ENCODE data around the gene PFKL. TPM values are rescaled to one million over a fixed set of nuclear protein-coding genes. Genes with fewer than 3 reads are reported as not detected.

The PFKL gene
- total and polyA plus RNA-seq, 2 donors (not counting 1 experiment from before 2014, with no cell fraction given): 54.8 to 125 TPM

DNA sequence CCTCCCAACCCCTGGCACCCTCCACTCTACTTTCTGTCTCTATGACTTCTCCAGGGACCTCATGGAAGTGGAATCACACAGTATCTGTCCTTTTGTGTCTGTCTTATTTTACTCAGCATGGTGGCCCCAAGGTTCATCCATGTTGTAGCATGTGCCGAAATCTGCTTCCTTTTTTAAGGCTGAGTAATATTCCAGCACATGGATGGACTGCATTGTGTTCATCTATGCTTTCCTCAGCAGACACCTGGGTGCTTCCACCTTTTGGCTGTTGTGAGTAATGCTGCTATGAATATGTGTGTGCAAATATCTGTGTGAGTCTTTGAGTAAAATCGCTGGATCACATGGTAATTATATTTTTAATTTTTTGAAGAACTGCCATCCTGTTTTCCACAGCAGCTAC, 1.6 kb upstream of the PFKL start:
- H3K9ac ChIP-seq (ENCODE audit: insufficient read depth, low read length): no peak overlapping the region

DNA sequence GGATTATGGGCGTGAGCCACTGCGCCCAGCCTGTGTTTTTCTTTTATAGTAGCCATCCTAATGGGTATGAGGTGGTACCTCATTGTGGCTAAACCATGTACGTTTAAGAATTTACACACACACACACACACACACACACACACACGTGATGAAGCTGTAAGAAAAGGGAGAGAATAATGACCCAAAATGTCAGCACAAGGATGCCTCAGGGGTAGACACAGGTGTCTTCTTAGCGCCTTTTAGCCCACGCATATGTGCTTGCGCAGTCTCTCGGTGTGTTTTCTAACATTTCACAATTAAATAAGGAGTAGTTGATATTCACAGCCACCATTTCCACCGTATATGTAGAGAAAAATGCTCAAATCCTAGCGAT, 782 bp upstream of the PFKL start:
- Histone ChIP-seq H3K27me3 (ENCODE audit: control insufficient read depth, insufficient read depth, low read length) (no peaks in the 10 kb centered on the region), H3K4me2 (ENCODE audit: extremely low read depth, insufficient read depth, low read length) (peak overlapping the region; percentile 79), H3K27ac (ENCODE audit: insufficient read depth, low read length) (peak overlapping the region; percentile 68), H3K9me3 (ENCODE audit: control insufficient read depth, insufficient read depth, low read depth, low read length) (no peaks in the 10 kb centered on the region), H3K4me1 (ENCODE audit: control insufficient read depth, extremely low read depth, insufficient read depth, low read length) (peaks cover 5% of the 10 kb centered on the region), H4K20me1 (ENCODE audit: control insufficient read depth, extremely low read depth, insufficient read depth, low read length) (no peaks in the 10 kb centered on the region), H3K36me3 (ENCODE audit: control insufficient read depth, insufficient read depth, low read length) (no peaks in the 10 kb centered on the region), H3K4me3 (replicated peaks in 1 of 4; ENCODE audit: control extremely low read depth in 1 of 4, insufficient read depth in 1 of 4, low read depth in 3 of 4, low read length in 4 of 4) (peak overlapping the region; percentile 51 to 75 (median 54)), H2AFZ (ENCODE audit: low read length) (peak overlapping the region; percentile 53), H3K9ac (ENCODE audit: insufficient read depth, low read length) (peak overlapping the region; percentile 58), H3K79me2 (ENCODE audit: control insufficient read depth, insufficient read depth, low read length) (peaks cover 19% of the 10 kb centered on the region)
- TF ChIP-seq EZH2 (IDR thresholded peaks at IDR 0.05; ENCODE audit: low read length, missing control alignments): no peak
- TF ChIP-seq, protein P1, sequence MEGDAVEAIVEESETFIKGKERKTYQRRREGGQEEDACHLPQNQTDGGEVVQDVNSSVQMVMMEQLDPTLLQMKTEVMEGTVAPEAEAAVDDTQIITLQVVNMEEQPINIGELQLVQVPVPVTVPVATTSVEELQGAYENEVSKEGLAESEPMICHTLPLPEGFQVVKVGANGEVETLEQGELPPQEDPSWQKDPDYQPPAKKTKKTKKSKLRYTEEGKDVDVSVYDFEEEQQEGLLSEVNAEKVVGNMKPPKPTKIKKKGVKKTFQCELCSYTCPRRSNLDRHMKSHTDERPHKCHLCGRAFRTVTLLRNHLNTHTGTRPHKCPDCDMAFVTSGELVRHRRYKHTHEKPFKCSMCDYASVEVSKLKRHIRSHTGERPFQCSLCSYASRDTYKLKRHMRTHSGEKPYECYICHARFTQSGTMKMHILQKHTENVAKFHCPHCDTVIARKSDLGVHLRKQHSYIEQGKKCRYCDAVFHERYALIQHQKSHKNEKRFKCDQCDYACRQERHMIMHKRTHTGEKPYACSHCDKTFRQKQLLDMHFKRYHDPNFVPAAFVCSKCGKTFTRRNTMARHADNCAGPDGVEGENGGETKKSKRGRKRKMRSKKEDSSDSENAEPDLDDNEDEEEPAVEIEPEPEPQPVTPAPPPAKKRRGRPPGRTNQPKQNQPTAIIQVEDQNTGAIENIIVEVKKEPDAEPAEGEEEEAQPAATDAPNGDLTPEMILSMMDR (conservative IDR thresholded peaks at IDR 0.05 in 1 of 2, IDR thresholded peaks at IDR 0.05 in 1 of 2; ENCODE audit: low read depth in 1 of 2, low read length in 2 of 2): no peak
- peak; percentile 20 to 34 for DNase-seq (ENCODE audit: low read depth in 2 of 2)

More for the DNA sequence above, 1.6 kb upstream of the PFKL start:
- Histone ChIP-seq H3K27ac (ENCODE audit: insufficient read depth, low read length) (no peak overlapping the region), H3K36me3 (ENCODE audit: control insufficient read depth, insufficient read depth, low read length) (no peaks in the 10 kb centered on the region), H3K4me1 (ENCODE audit: control insufficient read depth, extremely low read depth, insufficient read depth, low read length) (peaks cover 5% of the 10 kb centered on the region), H4K20me1 (ENCODE audit: control insufficient read depth, extremely low read depth, insufficient read depth, low read length) (no peaks in the 10 kb centered on the region), H3K27me3 (ENCODE audit: control insufficient read depth, insufficient read depth, low read length) (no peaks in the 10 kb centered on the region), H3K4me3 (replicated peaks in 1 of 4; ENCODE audit: control extremely low read depth in 1 of 4, insufficient read depth in 1 of 4, low read depth in 3 of 4, low read length in 4 of 4) (no peak overlapping the region), H3K4me2 (ENCODE audit: extremely low read depth, insufficient read depth, low read length) (no peak overlapping the region), H3K9me3 (ENCODE audit: control insufficient read depth, insufficient read depth, low read depth, low read length) (no peaks in the 10 kb centered on the region), H2AFZ (ENCODE audit: low read length) (no peak overlapping the region), H3K79me2 (ENCODE audit: control insufficient read depth, insufficient read depth, low read length) (peaks cover 17% of the 10 kb centered on the region)
- TF ChIP-seq, protein P1 (conservative IDR thresholded peaks at IDR 0.05 in 1 of 2, IDR thresholded peaks at IDR 0.05 in 1 of 2; ENCODE audit: low read depth in 1 of 2, low read length in 2 of 2): no peak
- no peak for TF ChIP-seq EZH2 (IDR thresholded peaks at IDR 0.05; ENCODE audit: low read length, missing control alignments)
- no peak for DNase-seq (ENCODE audit: low read depth in 2 of 2)

DNA sequence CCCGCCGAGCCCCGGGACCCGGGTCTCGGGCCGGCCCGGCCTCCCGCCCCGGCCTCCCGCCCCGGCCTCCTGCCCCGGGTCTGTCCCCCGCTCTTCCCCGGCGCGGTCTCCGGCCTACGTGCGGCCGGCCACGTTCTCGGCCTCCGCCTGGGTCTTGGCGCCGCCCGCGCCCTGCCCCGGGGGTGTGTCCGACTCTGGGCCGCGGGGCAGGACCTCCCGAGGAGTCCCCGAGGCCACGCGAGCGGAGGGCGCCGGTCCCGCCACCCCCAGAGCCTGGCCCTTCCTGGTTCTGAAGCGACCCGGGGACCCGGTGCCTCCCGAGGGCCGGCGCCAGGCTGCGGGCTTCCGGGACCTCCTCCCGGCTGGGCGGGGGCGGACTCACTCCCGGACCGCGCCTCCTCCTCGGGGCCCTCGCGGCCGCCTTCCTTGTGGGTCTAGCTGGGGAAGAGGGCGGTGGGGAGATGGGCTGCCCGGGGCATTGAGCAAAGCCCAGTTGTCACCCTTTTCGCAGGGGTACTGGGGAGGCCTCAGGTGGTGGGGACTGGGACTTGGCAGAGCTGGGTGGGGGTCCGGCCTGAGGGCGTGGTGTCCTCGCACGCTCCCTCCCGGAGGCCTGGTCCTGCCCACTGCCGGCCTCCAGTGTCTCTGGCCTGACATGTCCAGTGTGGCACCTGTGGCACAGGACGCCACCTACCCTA, 558 bp downstream of the PFKL start:
- no peak overlapping the region for H2AFZ ChIP-seq (ENCODE audit: low read length)
- peaks cover 26% of the 10 kb centered on the region for H3K79me2 ChIP-seq (ENCODE audit: control insufficient read depth, insufficient read depth, low read length)
- no peaks in the 10 kb centered on the region for H3K27me3 ChIP-seq (ENCODE audit: control insufficient read depth, insufficient read depth, low read length)
- H3K9me3 ChIP-seq (ENCODE audit: control insufficient read depth, insufficient read depth, low read depth, low read length): no peaks in the 10 kb centered on the region
- H3K4me1 ChIP-seq (ENCODE audit: control insufficient read depth, extremely low read depth, insufficient read depth, low read length): peaks cover 5% of the 10 kb centered on the region
- TF ChIP-seq, protein P1 (conservative IDR thresholded peaks at IDR 0.05 in 1 of 2, IDR thresholded peaks at IDR 0.05 in 1 of 2; ENCODE audit: low read depth in 1 of 2, low read length in 2 of 2): no peak
- no peak for TF ChIP-seq EZH2 (IDR thresholded peaks at IDR 0.05; ENCODE audit: low read length, missing control alignments)
- H4K20me1 ChIP-seq (ENCODE audit: control insufficient read depth, extremely low read depth, insufficient read depth, low read length): no peaks in the 10 kb centered on the region
- H3K9ac ChIP-seq (ENCODE audit: insufficient read depth, low read length): peak overlapping the region; percentile 73
- peak overlapping the region; percentile 92 for H3K4me2 ChIP-seq (ENCODE audit: extremely low read depth, insufficient read depth, low read length)
- H3K4me3 ChIP-seq (replicated peaks in 1 of 4; ENCODE audit: control extremely low read depth in 1 of 4, insufficient read depth in 1 of 4, low read depth in 3 of 4, low read length in 4 of 4): peak overlapping the region; percentile 57 to 75 (median 62)
- no peaks in the 10 kb centered on the region for H3K36me3 ChIP-seq (ENCODE audit: control insufficient read depth, insufficient read depth, low read length)
- peak overlapping the region; percentile 73 for H3K27ac ChIP-seq (ENCODE audit: insufficient read depth, low read length)
- DNase-seq (ENCODE audit: low read depth in 2 of 2): peak; percentile 24 to 45
